ENCODE data around the gene GPBP1L1. TPM values are rescaled to one million over a fixed set of nuclear protein-coding genes. Genes with fewer than 3 reads are reported as not detected.

Gene GPBP1L1
- total and polyA plus RNA-seq, 9 donors = 36.0 to 89.5 (median 78.7) TPM

- intact Hi-C loops (cut with DNase I) = no loop called here
- TF ChIP-seq EP300 (IDR thresholded peaks at IDR 0.05) = no peak
- TF ChIP-seq CTCF (IDR thresholded peaks at IDR 0.05) = no peak
- no peak for TF ChIP-seq POLR2A (IDR thresholded peaks at IDR 0.05)
- Histone ChIP-seq H3K4me3 (no peak overlapping the region), H3K36me3 (no peaks in the 10 kb centered on the region), H3K4me1 (ENCODE audit: insufficient read depth) (no peaks in the 10 kb centered on the region), H3K27me3 (no peaks in the 10 kb centered on the region), H3K27ac (no peak overlapping the region), H3K9me3 (no peaks in the 10 kb centered on the region)
- no peak for DNase-seq
- 93 to 96% (median 93%) methylated on average over 3 of the region's 3 CpGs for WGBS, 3 donors
Observed at GRCh38 chr1:45656573-45657226, 29.6 kb downstream of the GPBP1L1 start.

- Histone ChIP-seq H3K4me3 (no peak overlapping the region), H3K27ac (no peak overlapping the region), H3K36me3 (no peaks in the 10 kb centered on the region), H3K4me1 (ENCODE audit: insufficient read depth) (no peaks in the 10 kb centered on the region), H3K9me3 (no peaks in the 10 kb centered on the region), H3K27me3 (no peaks in the 10 kb centered on the region)
- no peak for DNase-seq
- intact Hi-C loops (cut with DNase I) = no loop called here
- no peak for TF ChIP-seq EP300 (IDR thresholded peaks at IDR 0.05)
- no peak for TF ChIP-seq CTCF (IDR thresholded peaks at IDR 0.05)
- no peak for TF ChIP-seq POLR2A (IDR thresholded peaks at IDR 0.05)
- WGBS, 3 donors = 90 to 94% (median 94%) methylated on average over 12 of the region's 12 CpGs
Observed at GRCh38 chr1:45654540-45655280, 31.6 kb downstream of the GPBP1L1 start.

- DNase-seq = no peak
- TF ChIP-seq POLR2A (IDR thresholded peaks at IDR 0.05) (no peak), CTCF (IDR thresholded peaks at IDR 0.05) (no peak), EP300 (IDR thresholded peaks at IDR 0.05) (no peak)
- 93 to 94% (median 94%) methylated on average over 9 of the region's 9 CpGs for WGBS, 3 donors
- intact Hi-C loops (cut with DNase I) = no loop called here
- H3K9me3 ChIP-seq = no peaks in the 10 kb centered on the region
- no peaks in the 10 kb centered on the region for H3K4me1 ChIP-seq (ENCODE audit: insufficient read depth)
- no peak overlapping the region for H3K27ac ChIP-seq
- H3K4me3 ChIP-seq = no peak overlapping the region
- H3K27me3 ChIP-seq = no peaks in the 10 kb centered on the region
- no peaks in the 10 kb centered on the region for H3K36me3 ChIP-seq
Observed at GRCh38 chr1:45647248-45648021, 38.9 kb downstream of the GPBP1L1 start.

- Histone ChIP-seq H3K27ac (no peak overlapping the region), H3K4me3 (no peak overlapping the region), H3K9me3 (no peaks in the 10 kb centered on the region), H3K27me3 (no peaks in the 10 kb centered on the region), H3K4me1 (ENCODE audit: insufficient read depth) (no peaks in the 10 kb centered on the region), H3K36me3 (no peaks in the 10 kb centered on the region)
- intact Hi-C loops (cut with DNase I) = no loop called here
- 85 to 91% (median 87%) methylated on average over 2 of the region's 2 CpGs for WGBS, 3 donors
- TF ChIP-seq POLR2A (IDR thresholded peaks at IDR 0.05) (no peak), CTCF (IDR thresholded peaks at IDR 0.05) (no peak), EP300 (IDR thresholded peaks at IDR 0.05) (no peak)
- DNase-seq = no peak
Observed at GRCh38 chr1:45644661-45645060, 41.7 kb downstream of the GPBP1L1 start.

Measured in ovary (tissue), 9 donors.